HG03460 (cell line): Measurements from ENCODE around the gene SETD3.

ENCODE experiments used
- ATAC-seq: cut with Tn5 transposase; IDR thresholded peaks from one replicate; pipeline ENCODE4 v1.9.1; 2021; ENCODE audit not compliant: unreplicated experiment

SETD3 gene

DNA sequence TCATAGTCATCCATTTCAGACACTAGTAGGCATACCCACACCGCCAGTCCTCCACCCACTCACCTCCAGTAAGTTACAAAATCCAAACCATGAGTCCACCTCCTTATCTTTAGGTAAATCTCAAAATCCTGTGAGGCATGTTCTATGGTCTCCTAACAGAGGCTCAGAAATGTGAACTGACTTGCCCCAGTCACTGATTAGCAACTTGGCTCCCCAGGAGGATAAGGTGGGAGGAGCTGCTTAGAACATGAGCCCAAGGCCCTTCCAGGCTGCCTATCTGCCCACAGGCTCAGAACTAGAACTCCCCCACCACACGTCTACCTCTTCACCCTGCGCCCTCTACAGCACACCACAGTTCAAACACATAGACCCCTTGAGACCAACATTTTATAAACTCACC is 19.9 kb downstream of the SETD3 start:
- no peak for ATAC-seq

- no peak for ATAC-seq
Observed at GRCh38 chr14:99459481-99460100, 21.1 kb downstream of the SETD3 start.

GRCh38 chr14:99454246-99454645 is 26.4 kb downstream of the SETD3 start:
- no peak for ATAC-seq

GRCh38 chr14:99452968-99453367 is 27.7 kb downstream of the SETD3 start:
- no peak for ATAC-seq

DNA sequence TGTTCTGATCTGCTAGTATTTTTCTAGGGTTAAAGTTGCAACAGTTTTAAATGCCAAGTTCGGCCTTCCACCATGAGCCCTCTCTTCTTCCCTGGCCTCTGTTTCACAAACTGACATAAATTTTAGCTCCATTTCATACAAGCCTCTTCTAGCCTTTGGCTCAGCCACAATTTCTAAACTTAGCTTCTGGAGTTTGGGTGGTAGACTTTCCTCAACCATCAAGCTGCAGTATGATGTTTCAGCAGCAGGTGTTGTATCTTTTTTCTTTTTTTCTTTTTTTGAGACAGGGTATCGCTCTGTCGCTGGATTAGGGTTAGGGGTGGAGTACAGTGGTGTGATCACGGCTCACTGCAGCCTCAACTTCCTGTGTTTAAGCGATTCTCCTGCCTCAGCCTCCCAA is 29.4 kb downstream of the SETD3 start:
- ATAC-seq = no peak

DNA sequence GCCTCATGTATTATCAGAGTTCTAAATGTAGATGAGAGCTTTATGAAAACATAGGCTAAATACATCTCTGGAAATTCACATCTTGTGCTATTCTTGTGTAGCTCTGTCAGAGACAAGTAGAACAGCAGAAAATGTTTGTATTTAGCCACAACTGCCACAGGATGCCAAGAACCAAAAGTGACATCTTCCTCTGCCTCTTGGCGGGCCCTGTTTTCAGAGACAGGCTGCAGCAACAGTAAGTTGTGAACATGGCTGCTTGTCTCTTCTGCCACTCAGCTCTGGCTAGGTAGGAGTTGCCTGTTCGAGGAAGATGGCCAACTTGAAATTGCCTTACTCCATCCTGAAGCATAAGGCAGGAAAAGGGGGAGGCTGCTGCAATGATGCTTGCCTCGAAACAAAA is 30.4 kb downstream of the SETD3 start:
- no peak for ATAC-seq

DNA sequence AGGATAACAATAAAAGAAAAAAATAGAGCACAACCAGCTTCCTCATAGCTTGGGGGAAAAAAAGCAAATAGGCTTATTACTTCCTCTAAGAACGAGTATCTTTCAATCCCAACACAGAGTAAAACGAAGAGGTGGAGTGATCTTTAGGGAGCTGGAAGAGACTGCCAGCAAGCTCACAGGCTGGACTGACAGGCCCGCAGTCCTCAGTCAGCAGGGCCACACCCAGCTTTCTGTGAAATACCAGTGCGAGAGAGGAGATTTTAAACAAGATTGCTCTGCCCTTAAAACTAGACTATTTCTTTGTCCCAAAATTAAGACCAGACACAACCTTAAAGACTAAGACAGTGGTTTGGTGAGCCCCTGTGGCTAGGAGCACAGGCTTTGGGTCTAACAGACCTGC is 32.9 kb downstream of the SETD3 start:
- no peak for ATAC-seq

GRCh38 chr14:99445931-99446330 is 34.7 kb downstream of the SETD3 start:
- ATAC-seq = no peak

- peak; percentile 53 for ATAC-seq
Observed at GRCh38 chr14:99441918-99442317, 38.7 kb downstream of the SETD3 start.

- peak; percentile 16 for ATAC-seq
Observed at GRCh38 chr14:99441157-99441870, 39.3 kb downstream of the SETD3 start.

GRCh38 chr14:99440278-99440677 is 40.4 kb downstream of the SETD3 start:
- no peak for ATAC-seq

DNA sequence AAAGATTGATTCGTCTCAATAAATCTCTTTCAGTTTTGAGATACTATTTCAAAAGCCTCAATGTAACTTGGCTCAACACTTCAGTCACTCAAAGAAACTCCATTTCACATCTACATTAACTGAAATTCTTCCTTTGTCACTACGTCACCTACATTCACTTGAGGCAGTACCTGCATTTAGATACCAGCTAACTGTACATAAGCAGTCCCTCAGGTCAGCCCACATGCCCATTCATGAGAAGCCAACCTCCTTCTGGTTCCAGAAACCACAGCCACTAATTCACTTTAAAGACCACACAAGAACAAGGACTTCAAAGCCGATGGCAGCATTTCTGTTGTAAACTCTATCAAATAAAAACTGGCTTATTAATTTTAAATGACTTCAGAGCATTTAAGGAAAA is 43.0 kb downstream of the SETD3 start:
- no peak for ATAC-seq

GRCh38 chr14:99436247-99437180 is 44.1 kb downstream of the SETD3 start:
- no peak for ATAC-seq

DNA sequence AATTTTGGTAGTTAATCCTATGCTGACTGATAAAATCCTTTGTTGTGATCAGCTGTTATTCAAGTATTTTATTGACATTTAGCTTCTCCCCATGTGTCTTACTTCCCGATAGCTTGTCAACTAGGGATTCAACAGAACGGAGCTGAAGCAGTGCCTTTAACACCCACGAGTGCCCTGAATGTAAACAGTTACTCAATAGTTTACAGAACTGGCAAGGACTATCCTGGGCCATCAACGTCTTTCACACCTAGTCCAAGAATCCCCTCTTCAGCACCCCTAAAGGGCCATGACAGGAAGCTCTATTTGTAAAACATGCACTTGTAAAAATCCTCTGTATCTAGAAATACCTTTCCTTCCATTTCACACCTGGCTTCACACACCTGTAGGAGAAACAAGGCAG is 45.3 kb downstream of the SETD3 start:
- no peak for ATAC-seq

GRCh38 chr14:99432485-99432884 is 48.2 kb downstream of the SETD3 start:
- no peak for ATAC-seq

GRCh38 chr14:99431986-99432385 is 48.7 kb downstream of the SETD3 start:
- no peak for ATAC-seq

DNA sequence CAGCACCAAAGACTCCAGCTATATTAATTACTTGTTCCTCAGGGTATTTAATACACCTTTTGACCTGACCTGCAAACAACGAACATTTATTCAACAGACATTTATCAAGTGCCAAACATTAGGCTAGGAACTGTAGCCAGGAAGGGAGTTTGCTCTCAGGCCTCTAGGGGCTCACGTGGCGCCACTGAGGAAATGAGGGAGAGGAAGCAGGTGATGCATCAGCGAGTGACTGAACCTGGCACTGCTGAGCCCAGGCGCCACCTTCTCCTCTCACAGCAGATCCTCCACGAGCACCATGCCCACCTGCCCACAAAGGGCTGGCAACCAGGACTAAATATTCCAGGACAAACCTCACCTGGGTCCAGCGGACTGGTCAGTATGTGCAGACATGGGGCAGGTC is 50.2 kb downstream of the SETD3 start:
- no peak for ATAC-seq

GRCh38 chr14:99427632-99428300 is 52.9 kb downstream of the SETD3 start:
- ATAC-seq = no peak

DNA sequence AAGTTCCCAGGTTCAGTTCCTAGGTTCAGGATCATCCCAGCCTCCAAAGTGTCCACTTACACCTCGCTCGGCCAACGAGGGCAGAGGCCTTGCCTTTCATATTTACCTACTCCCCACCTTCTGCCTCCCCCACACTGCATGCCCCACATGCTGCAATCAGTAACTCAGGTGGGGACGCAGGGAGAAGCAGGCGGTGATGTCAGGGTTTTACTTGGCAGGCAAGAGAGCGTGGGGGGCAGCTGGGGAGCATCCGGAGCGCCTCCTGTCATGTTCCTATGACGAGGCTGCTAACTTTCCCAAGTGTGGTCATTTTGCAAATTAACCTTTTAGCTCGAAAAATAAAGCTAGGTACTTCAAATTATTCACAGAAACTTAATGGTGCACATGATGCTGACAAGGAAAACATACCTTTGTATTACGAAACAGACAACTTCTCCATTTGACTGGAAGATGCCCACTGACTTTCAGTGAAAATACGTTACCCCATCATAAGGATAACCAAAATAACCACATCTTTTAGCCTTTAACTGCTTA is 53.8 kb downstream of the SETD3 start:
- ATAC-seq = no peak

GRCh38 chr14:99426265-99426664 is 54.4 kb downstream of the SETD3 start:
- ATAC-seq = no peak

DNA sequence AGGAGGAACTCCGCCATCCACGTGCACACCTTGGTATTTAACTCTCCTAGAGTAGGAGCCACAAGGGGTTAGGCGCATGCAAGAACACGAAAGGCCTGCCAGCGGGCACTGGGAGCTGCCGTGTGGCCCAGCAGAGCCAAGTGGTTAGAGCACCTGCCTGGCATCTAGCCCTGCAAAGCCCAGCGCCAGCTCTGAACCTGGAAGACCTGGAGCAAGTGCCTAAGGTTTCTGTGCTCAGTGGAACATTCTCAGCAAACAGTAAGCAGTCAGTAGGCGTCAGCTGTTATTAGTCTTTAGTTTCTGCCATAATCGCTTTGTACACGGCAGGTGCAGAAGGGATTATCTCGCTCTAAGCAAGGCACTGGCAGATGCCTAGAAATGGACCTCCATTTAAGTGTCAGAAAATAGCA is 55.4 kb downstream of the SETD3 start:
- no peak for ATAC-seq
